Head of caudate nucleus (tissue), 42 donors: ENCODE data around the gene HSPA1L.
A peak's percentile ranks its signal among the peaks of the same experiment; 100 is the strongest.
"Not testable (repeated sequence)": the region's sequence is repeated elsewhere in the genome, so short reads cannot be mapped to it uniquely, and the experiment has no call there.

ENCODE experiments used
- DNase-seq, 42 donors: peaks; one replicate each; pipeline versions ENCODE4 v3.0.0 to v3.0.0-alpha.2; 2020 to 2021; ENCODE audit warnings: mixed read lengths in 7 of 42
- intact Hi-C: fragments of 100-400 bp; cut with DNase I; formaldehyde crosslinking; loops from one replicate; pipeline ENCODE4 v1.15.0; 2022

Gene HSPA1L

DNA sequence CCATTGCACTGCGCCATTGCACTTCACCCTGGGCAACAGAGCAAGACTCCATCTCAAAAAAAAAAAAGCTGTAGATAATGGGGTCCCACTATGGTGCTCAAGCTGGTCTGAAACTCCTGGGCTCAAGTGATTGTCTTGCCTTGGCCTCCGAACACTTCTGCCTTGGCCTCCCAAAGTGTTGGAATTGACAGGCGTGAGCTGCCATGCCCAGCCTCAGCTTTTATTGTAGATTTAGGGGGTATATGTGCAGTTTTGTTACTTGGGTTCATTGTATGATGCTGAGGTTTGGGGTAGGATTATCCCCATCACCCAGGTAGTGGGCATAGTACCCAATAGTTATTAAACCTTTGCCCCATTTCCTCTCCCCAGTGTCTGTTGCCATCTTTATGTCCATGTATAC, 23.9 kb upstream of the HSPA1L start:
- intact Hi-C loops: no loop called here
- no peak for DNase-seq

DNA sequence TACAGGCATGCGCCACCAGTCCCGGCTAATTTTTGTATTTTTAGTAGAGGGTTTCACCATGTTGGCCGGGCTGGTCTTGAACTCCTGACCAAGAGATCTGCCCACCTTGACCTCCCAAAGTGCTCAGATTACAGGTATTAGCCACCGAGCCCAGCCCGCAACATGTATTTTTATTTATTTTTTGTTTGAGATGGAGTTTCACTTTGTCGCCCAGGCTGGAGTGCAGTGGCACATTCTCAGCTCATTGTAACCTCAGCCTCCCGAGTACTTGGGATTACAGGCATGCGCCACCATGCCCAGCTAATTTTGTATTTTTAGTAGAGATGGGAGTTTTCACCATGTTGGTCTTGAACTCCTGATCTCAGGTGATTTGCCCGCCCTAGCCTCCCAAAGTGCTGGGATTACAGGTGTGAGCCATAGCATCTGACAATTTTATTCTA, 23.1 kb upstream of the HSPA1L start:
- intact Hi-C loops, DNase-seq: not testable (repeated sequence)

DNA sequence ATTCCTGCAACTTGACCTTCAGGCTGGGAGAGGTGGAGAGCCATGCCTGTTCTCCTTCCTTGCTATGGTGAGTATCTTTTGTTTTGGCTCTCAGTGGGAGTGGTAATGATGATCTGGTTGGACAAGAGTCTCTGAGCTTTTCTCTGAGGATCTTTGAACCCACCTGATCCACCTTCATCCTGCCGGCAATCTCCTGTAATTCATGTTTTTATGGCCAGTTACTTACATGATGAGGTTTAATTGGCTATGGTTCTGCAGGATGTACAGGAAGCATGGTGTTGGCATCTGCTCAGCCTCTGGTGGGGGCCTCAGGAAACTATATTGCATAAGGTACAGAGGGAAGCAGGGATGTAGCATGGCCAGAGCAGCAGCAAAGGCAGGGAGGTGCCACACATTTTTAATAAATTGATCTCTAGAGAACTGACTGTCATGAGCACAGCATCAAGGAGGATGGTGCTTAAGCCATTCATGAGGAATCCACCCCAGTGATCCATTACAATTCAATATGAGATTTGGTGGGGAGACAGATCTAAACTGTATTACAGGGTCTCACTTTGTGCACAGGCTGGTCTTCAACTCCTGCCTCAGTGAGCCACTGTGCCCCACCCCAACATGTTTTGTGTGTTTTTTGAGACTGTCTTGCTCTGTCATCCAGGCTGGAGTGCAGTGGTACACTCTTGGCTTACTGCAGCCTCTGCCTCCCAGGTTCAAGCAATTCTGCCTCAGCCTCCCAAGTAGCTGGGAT, 22.5 kb upstream of the HSPA1L start:
- no peak for DNase-seq
- intact Hi-C loops: no loop called here

DNA sequence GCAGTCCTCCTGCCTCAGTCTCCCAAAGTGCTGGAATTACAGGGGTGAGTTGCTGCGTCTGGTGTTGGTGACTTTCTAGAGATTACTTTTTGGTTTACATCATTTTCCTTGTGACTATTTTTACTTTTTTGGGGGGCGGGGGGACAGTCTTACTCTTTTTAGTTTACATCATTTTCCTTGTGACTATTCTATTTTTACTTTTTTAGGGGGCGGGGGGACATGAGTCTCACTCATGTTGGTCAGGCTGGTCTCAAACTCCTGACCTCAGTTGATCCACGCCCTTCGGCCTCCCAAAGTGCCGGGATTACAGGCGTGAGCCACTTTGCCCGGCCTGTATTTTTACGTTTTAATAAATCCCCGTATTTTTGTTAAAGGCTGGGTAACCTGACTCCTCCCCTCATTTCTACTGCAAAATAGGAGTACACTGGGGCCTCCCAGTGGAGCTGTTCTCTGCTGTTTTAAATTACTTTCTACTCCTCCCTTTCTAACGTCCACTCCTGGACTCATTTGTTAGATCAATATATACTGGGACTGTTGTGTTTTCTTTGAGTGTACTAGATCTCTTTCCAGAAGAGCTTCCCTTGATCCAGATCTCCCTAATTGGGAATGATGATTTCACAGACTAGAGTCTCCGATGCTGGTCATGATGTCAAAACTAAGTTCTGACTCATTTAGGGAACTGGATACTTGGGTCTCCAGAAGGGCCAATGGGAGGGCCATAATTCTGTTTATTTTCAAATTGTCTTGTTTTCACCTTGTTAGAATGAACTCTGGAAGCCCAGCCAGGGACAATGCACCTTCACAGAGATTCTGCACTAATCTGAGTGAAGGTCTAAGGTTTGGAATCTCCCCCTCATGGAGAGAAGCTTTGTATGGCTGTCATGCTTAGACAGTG, 21.6 kb upstream of the HSPA1L start:
- intact Hi-C loops: no loop called here
- no peak for DNase-seq

DNA sequence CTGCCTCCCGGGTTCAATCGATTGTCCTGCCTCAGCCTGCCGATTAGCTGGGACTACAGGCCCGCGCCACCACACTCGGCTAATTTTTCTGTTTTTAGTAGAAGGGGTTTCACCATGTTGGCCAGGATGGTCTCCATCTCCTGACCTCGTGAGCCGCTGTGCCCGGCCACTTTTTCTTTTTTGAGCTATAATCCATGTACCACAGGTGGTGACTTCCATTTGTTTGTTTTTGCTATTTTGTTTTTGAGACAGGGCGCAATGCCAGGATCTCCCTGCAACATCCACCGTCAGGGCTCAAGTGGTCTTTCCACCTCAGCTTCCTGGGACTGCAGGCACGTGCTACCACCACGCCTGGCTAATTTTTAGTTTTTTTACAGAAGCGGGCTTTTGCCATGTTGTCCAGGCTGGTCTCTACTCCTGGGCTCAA, 21.0 kb upstream of the HSPA1L start:
- intact Hi-C loops: no loop called here
- DNase-seq: no peak

DNA sequence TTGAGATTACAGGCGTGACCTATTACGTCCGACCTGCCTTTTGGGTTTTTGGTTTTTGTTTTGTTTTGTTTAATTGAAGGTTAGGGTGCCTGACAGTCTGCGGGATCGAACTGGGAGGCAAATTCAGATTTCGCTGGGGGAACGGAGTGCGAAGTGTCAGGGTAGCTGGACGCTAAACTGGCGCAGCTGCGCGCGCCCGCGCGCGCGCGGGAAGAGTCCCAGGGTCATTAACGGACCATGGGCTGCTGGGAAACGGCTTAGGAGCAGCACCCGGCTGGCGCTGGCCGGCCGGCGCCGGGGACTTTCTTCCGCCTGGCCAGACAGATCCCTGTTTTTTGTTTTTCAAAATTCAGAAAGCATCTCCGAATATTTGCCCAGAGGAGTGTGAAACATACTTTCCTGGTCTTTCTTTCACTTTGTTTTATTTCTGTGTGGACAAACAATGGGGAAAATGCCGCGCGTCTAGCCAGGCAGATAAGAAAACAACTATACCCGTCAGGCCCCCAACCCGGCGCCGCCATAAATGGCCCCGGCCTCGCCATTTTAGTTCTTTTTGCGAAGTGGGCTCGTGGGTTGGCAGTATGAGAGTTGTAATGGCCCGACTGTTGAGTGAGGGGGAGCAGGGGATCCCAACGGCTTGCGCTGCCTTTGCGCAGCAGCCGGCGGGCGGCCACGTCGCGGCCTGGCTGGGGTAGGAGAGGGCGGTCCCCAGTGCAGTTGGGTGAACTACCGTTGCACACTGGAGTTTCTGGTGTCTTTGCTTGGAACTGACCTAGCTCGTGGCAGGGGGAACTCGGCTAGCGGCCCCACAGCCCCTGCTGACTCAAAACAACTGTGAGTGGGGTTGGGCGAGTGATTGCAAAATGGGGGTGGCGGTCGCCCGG, 19.5 kb upstream of the HSPA1L start:
- intact Hi-C loops: no loop called here
- peak; percentile 69 to 94 (median 88) for DNase-seq

DNA sequence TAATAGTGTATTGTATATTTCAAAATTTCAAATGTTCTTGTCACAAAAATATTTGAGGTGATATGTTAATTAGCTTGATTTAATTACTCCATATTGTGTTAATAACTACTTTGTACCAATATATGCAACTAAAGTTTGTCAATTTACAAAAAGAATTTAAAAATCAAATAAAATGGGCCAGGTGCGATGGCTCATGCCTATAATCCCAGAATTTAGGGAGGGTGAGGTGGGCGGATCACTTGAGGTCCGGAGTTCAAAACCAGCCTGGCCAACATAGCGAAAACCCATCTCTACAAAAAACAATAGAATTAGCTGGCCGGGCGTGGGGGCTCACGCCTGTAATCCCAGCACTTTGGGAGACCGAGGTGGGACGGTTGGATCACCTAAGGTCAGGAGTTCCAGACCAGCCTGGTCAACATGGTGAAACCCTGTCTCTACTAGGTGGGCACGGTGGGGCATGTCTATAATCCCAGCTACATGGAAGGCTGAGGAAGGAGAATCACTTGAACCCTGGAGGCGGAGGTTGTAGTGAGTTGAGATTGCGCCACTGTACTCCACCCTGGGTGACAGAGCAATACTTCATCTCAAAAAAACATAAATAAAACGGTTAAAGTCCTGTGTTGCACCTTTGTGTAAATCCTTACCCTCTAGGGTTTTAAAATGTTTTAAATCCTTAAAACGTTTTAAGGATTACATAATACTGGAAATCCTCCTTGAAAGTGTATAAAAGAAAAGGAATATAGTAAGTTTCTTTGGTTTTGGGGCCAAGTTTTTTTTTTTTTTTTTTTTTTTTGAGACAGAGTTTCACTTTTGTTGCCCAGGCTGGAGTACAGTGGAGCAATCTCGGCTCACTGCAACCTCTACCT, 16.5 kb upstream of the HSPA1L start:
- peak in 1 of 42 donors; percentile 53 for DNase-seq
- intact Hi-C loops: loop anchor here (2.0 kb wide), 1 partner anchor 151 kb away; the partner anchor contains the start of gene LY6G5C

DNA sequence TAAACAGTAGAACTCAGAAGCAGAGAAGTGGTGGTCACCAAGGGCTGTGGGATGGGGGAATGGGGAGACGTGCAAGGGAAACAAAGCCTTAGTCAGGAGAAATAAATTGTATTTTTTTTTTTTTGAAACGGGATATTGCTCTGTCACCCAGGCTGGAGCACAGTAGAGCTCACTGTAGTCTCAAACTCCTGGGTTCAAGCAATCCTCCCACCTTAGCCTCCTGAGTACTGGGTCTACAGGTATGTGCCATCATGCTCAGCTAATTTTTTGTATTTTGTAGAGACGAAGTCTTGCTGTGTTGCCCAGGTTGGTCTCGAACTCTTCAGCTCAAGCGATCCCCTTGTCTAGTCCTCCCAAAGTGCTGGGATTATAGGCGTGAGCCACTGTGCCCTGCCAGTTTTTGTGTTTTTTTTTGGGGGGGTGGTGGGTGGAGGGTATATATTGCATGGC, 15.8 kb upstream of the HSPA1L start:
- intact Hi-C loops: loop anchor here (2.0 kb wide), 1 partner anchor 150 kb away; the partner anchor contains the start of gene LY6G5C
- no peak for DNase-seq

DNA sequence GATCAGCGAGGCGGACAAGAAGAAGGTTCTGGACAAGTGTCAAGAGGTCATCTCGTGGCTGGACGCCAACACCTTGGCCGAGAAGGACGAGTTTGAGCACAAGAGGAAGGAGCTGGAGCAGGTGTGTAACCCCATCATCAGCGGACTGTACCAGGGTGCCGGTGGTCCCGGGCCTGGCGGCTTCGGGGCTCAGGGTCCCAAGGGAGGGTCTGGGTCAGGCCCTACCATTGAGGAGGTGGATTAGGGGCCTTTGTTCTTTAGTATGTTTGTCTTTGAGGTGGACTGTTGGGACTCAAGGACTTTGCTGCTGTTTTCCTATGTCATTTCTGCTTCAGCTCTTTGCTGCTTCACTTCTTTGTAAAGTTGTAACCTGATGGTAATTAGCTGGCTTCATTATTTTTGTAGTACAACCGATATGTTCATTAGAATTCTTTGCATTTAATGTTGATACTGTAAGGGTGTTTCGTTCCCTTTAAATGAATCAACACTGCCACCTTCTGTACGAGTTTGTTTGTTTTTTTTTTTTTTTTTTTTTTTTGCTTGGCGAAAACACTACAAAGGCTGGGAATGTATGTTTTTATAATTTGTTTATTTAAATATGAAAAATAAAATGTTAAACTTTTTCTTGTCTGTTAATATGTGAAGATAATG, 14.7 kb upstream of the HSPA1L start:
- intact Hi-C loops: loop anchor here (2.0 kb wide), 1 partner anchor 149 kb away; the partner anchor contains the start of gene LY6G5C
- DNase-seq: peak in 15 of 42 donors; percentile 24 to 78 (median 37)

DNA sequence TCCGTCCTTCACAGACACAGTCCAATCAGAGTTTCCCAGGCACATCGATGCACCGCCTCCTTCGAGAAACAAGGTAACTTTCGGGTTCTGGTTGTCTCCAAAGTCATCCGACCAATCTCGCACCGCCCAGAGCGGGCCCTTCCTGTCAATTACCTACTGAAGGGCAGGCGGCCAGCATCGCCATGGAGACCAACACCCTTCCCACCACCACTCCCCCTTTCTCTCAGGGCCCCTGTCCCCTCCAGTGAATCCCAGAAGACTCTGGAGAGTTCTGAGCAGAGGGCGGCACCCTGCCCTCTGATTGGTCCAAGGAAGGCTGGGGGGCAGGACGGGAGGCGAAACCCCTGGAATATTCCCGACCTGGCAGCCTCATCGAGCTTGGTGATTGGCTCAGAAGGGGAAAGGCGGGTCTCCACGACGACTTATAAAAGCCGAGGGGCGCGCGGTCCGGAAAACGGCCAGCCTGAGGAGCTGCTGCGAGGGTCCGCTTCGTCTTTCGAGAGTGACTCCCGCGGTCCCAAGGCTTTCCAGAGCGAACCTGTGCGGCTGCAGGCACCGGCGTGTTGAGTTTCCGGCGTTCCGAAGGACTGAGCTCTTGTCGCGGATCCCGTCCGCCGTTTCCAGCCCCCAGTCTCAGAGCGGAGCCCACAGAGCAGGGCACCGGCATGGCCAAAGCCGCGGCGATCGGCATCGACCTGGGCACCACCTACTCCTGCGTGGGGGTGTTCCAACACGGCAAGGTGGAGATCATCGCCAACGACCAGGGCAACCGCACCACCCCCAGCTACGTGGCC, 12.4 kb upstream of the HSPA1L start, which contains the start of gene HSPA1B:
HSPA1B (plus strand) TSS at position 453 of the 794 bp plus-strand sequence; CDS start at position 666, 213 bp downstream.
- DNase-seq: peak; percentile 88 to 100 (median 98)
- intact Hi-C loops: no loop called here

DNA sequence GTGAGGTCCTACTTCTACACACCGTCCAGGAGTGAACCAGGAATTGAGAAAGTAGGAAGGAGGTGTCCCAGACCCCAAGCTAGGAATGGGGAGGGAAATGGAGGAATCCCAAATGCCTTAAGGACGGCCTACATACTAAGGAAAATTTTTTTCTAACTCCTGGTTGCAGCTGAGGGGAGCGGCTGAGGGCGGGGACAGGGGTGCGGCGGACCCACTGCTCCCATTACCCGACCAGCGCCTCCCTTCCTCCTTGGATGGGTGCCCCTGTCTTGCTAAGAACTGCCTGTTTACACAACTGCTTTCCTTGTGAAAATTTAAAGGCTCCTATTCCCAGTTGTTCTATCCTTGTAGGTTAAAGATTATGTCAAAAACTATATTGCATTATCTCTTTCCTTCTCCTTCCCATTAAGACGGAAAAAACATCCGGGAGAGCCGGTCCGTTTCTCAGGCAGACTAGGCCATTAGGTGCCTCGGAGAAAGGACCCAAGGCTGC, 11.8 kb upstream of the HSPA1L start:
- peak in 37 of 42 donors; percentile 51 to 87 (median 70) for DNase-seq
- intact Hi-C loops: no loop called here

DNA sequence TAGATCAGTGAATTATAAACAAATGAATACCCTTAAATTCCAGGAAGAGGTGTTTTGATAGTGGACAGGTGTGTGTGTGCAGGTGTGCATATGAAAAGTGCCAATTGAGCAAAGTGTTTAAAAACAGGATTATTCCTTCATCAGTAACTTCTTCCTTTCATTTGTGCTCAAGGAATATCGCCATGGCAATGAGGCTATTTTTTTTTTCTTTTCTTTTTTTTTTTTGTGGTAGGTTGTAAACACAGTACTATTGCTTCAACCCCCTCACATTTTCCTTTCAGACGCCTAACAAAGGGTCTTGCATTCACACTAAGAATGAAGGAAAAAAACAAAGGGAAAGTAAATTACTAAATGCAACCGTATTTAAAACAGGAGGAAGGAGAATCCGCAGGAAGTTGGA, 10.5 kb upstream of the HSPA1L start:
- intact Hi-C loops: no loop called here
- DNase-seq: no peak

DNA sequence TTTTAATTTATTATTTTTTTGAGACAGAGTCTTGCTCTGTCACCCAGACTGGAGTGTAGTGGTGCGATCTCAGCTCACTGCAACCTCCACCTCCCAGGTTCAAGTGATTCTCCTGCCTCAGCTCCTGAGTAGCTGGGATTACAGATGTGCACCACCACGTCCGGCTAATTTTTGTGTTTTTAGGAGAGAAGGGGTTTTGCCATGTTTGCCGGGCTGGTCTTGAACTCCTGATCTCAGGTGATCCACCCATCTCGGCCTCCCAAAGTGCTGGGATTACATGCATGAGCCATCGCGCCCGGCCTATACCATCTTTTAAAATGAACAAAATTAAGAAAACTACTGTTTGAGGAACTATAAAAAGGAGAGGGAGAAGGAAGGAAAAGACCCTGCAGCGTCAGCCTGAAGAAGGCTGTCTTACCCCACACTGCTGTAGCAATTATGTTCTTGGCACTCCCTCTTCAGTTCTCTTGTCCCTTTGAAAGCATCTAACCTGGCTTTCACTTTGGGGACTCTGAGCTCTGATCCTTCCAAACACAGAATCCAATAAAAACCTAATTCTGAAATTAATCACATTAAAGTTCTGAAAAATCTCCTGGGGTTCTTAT, 8.6 kb upstream of the HSPA1L start:
- intact Hi-C loops, DNase-seq: not testable (repeated sequence)

DNA sequence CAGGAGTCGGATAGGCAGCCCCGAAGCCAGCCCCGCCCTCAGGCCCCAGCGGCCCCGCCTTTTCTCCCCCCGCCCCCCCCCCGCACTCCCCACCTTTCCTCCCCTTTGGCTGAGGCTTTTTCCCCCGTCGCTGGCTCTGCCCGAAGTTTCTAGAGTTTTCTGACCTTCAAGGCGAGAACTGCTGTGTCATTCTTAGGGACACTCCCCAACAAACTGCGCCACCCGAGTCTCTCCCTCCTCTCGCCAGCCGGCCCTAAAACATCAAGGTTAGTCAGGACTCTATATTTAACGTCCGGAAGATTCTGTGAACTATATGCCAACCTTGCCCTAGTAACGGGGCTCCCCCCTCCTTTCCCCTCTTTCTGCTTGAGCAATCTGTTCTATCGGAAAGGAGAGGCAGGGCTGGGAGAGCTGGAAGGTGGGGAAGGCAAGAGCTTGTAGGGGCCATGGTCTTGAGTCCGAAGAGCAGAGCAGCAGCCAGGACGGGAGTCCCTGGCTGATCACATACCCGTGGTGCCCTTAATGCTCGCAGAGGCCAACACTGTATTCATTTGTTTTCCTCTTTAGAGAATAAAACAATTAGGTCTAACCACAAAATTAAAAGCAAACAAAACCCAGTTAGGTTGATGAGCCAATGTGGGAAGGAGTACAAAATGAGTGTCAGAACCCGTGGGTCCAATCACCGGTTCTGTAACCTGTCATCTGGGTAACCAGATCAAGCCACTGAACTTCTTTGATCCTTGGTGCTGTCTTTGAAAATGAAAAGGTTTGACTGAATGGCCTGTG, 7.1 kb upstream of the HSPA1L start:
- DNase-seq: peak; percentile 33 to 91 (median 76)
- intact Hi-C loops: no loop called here
